T follicular helper cell (primary cell): ENCODE results near the gene HOXA13.

Experiments used
- DNase-seq: peaks from one replicate; pipeline ENCODE4 v3.0.0-alpha.2; 2020; ENCODE audit warnings: low read depth

HOXA13 gene

GRCh38 chr7:27192546-27193334, 7.2 kb downstream of the HOXA13 start:
- no peak for DNase-seq

GRCh38 chr7:27191833-27192545, 7.9 kb downstream of the HOXA13 start:
- no peak for DNase-seq

- no peak for DNase-seq
These were observed 8.6 kb downstream of the HOXA13 start for GRCh38 chr7:27191161-27191731.

GRCh38 chr7:27189997-27190748, 9.7 kb downstream of the HOXA13 start:
- DNase-seq: no peak

- no peak for DNase-seq
These were observed 10.4 kb downstream of the HOXA13 start for GRCh38 chr7:27189295-27189996.

GRCh38 chr7:27188386-27189294, 11.3 kb downstream of the HOXA13 start:
- no peak for DNase-seq

- no peak for DNase-seq
These were observed 12.2 kb downstream of the HOXA13 start for GRCh38 chr7:27187475-27188385.

GRCh38 chr7:27186668-27187474, 13.0 kb downstream of the HOXA13 start:
- no peak for DNase-seq

GRCh38 chr7:27185854-27186667, 13.8 kb downstream of the HOXA13 start:
- DNase-seq: no peak

GRCh38 chr7:27185013-27185853, 14.7 kb downstream of the HOXA13 start, which contains the start of gene HOXA11:
TSS of gene HOXA11 (minus strand) at chr7:27185232. CDS start at chr7:27185144, 88 bp downstream.
- DNase-seq: no peak

- DNase-seq: no peak
These were observed 15.4 kb downstream of the HOXA13 start for GRCh38 chr7:27184337-27185012.

- no peak for DNase-seq
These were observed 16.1 kb downstream of the HOXA13 start for GRCh38 chr7:27183682-27184336.

- no peak for DNase-seq
These were observed 16.8 kb downstream of the HOXA13 start for GRCh38 chr7:27182861-27183681.

GRCh38 chr7:27182285-27182841, 17.5 kb downstream of the HOXA13 start:
- DNase-seq: no peak
